ENCODE measurements around the gene PTPRK.

GRCh38 chr6:127933852-127934840, 586.3 kb downstream of the PTPRK start:
- TF ChIP-seq, protein P1, sequence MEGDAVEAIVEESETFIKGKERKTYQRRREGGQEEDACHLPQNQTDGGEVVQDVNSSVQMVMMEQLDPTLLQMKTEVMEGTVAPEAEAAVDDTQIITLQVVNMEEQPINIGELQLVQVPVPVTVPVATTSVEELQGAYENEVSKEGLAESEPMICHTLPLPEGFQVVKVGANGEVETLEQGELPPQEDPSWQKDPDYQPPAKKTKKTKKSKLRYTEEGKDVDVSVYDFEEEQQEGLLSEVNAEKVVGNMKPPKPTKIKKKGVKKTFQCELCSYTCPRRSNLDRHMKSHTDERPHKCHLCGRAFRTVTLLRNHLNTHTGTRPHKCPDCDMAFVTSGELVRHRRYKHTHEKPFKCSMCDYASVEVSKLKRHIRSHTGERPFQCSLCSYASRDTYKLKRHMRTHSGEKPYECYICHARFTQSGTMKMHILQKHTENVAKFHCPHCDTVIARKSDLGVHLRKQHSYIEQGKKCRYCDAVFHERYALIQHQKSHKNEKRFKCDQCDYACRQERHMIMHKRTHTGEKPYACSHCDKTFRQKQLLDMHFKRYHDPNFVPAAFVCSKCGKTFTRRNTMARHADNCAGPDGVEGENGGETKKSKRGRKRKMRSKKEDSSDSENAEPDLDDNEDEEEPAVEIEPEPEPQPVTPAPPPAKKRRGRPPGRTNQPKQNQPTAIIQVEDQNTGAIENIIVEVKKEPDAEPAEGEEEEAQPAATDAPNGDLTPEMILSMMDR (conservative IDR thresholded peaks at IDR 0.05 in 1 of 2, IDR thresholded peaks at IDR 0.05 in 1 of 2; ENCODE audit: low read depth in 1 of 2, low read length in 2 of 2), result no peak
- no peak for TF ChIP-seq EZH2 (IDR thresholded peaks at IDR 0.05; ENCODE audit: low read length, missing control alignments)

All from fibroblast of lung (primary cell).